GM18508 (cell line): ENCODE measurements around the gene UTF1.
"Not testable (repeated sequence)": the region's sequence is repeated elsewhere in the genome, so short reads cannot be mapped to it uniquely, and the experiment has no call there.

Experiments
- ATAC-seq: cut with Tn5 transposase; IDR thresholded peaks from one replicate; pipeline ENCODE4 v1.9.1; 2021; ENCODE audit warnings: moderate number of reproducible peaks; ENCODE audit not compliant: insufficient read depth, unreplicated experiment

Gene UTF1

DNA sequence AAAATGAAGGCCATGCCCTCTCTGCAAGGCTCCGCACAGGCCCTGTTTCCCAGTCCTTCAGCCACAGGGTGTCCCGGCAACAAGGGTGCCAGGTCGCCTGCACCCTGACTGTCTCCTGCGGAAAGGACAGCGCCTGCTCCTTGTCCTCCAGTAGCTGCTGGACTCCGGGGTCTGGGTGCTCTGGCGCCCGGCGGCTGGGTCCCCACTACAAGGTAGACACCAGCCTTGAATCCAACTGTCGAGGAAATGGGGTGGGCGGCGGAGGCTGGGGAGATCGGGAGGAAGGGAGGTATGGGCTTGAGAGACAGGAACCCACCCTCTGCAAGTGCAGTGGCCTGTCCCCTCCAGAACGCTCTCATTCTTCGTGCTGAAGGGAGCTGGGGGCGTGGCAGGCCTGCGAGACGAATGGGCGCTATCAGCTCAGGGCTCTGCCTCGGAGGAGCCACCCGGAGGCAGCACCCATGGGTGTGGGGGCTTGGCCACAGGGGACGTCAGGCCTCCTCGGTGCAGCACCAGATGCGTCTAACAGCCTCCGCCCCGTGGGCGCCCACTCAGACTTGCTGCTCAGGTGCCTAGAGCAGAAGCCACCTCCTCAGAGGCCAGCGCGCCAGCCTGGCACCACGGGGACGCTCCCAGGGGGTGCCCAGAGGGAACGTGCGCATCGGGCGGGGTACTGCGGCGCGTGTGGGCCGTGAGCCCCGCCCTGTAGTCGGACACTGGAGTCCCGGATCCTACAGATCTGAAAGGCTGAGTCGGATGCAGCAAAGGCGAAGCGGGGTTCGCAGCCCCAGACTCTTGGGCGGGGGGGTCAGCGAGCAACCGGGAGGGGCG is 31.1 kb downstream of the UTF1 start:
- no peak for ATAC-seq

DNA sequence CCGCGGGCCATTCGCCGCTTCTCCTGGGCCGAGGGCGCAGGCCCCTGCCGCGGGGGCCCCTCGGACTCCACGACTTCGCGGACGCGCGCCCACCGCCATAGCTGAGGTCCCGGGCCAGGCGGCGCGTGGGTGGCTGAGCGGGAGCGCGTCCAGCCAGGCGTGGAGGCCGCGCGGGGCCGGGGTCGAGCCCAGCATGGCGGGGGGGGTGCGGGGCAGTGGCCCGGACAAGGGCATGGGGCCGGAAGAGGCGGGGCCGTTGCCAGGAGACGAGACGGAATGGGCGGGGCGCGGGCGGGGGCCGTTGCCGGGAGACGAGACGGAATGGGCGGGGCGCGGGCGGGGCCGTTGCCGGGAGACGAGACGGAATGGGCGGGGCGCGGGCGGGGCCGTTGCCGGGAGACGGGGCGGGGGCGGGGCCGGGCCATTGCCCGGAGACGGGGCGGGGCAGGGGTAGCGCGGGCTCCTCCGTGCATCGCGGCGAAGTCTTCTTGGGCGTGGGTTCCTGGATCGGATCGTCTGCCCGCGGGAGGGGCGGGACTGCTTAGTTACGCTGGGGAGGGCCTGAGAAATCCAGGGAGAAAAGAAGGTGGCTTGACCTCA is 31.8 kb downstream of the UTF1 start:
- ATAC-seq = no peak

DNA sequence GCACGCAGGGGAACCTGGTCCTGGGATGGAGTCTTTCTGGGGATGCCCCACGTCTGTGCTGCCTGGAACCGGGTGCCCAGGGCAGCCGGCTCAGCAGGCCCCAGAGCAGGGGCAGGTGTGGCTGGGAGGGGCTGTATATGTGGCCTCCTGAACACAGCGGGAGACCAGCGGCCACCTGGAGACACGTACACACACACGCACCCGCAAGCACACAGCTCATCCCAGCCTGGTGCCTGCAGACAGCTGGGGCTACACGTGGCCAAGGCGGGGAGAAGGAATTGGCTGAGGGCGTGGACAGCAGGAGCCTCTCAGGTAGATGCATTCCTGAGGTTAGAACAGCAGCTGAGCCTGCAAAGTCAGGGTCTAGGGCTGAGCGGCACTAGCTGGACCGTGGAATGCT is 32.7 kb downstream of the UTF1 start:
- no peak for ATAC-seq

DNA sequence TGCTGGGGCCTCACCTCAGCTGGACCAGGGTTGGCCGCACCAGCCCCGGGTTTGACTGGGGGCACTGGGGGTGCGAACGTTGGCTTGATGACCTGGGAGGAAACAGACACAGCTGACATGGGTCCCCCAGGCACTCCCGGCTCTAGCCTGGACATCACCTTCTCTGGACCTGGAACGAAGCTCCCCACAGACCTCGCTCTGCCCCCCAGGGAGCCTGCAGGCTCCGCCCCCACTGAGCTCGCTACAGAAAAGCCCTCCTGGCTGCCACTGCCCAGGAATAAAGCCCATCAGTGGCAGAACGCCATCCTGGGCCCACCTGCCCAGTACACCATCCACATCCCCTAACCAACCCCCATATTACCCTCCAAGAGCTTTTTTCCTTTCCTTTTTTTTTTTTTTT is 33.7 kb downstream of the UTF1 start:
- no peak for ATAC-seq

GRCh38 chr10:133264461-133264860 is 34.4 kb downstream of the UTF1 start:
- no peak for ATAC-seq

GRCh38 chr10:133265052-133265451 is 35.0 kb downstream of the UTF1 start:
- not testable (repeated sequence) for ATAC-seq

DNA sequence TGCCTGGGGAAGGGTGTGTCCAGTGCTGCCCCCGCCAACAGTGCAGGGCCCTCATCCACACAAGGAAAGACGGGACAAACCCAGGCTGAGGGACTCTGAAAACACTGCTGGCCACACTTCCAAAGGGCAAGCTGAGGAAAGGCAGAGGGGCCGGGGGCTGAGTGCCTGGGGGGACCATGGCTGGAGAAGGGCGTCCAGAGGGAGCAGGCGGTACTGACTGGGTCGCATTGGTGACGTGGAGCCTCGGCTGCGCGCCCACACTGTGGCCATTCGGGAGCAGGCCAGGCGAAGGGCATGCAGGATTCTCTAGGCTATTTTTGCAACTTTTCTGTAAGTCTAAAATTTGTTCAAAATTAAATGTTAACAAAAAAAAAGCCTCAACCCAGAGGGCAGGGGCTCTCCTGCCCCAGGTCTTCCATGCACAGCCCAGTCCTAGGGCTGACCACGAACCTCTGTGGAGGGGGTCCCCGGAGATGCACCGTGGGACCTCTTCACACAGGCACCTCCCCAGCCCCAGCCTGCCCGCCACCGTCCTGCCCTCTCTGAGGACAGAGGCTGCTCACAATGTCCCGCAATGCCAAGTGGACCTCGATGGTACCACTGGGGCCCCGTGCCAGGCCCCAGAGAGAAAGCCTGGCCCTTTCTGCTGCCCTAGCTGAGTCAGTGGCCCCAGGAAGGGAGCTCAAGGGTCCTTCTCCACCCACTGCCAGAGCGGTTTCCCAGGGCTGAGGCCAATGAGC is 36.2 kb downstream of the UTF1 start:
- no peak for ATAC-seq

DNA sequence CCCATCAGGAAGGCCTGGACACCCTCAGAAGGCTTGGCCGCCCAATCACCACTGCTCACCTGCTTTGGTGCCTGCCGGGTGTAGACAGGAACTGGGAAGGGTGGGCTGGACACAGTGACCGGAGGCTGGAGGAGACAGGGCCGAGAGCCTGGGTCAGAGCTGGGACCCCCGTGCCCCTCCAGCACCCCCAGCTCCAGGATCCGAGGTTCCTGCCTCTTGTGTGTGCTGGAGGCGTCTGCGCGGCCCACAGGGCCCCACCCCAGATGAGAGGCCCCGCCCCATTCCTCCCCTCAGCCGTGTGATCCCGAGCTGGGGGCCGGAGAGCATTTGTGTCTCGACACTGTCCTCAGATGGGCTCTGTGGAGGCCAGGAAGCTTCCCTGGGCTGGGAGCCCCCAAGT is 37.3 kb downstream of the UTF1 start:
- ATAC-seq = no peak

GRCh38 chr10:133267829-133268228 is 37.8 kb downstream of the UTF1 start:
- ATAC-seq = no peak

DNA sequence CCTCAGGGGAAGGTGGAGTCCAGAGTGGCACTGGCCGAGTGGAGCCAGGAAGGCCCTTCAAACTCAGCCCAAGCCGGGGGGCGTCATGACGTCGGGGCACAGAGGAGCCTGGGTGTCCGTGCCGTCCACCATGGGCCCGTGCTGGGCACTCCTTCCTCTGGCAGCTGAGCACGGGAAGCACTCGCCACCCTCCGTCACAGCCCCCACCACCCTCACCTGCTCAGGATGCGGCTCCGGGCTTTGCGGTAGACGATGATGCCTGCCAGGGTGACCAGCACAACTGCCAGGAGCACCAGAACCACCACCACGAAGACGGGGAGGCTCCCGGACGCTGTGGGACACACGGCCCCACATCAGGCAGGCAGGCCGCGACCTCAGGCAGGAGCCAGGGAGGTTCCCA is 38.5 kb downstream of the UTF1 start:
- no peak for ATAC-seq

DNA sequence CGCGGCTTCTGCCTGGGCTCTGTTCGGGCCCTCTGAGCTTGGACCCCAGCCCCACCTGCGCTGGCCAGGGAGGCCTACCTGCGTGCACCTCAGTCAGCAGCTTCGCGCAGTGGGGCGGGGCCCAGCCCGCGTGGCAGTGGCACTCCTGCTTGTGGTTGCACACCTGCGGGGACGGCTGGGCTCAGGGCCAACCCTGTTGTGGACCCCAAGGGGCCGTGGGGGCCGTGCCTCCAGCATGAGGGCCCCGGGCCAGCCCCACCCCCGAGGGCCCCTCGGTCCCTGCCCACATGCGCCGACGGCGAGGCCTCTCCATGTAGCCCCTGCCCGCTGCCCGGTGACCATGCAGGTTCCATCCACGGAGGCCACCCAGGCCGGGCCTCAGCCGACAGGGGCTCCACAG is 39.4 kb downstream of the UTF1 start:
- no peak for ATAC-seq

- no peak for ATAC-seq
These were observed 40.2 kb downstream of the UTF1 start for GRCh38 chr10:133270204-133270603.

DNA sequence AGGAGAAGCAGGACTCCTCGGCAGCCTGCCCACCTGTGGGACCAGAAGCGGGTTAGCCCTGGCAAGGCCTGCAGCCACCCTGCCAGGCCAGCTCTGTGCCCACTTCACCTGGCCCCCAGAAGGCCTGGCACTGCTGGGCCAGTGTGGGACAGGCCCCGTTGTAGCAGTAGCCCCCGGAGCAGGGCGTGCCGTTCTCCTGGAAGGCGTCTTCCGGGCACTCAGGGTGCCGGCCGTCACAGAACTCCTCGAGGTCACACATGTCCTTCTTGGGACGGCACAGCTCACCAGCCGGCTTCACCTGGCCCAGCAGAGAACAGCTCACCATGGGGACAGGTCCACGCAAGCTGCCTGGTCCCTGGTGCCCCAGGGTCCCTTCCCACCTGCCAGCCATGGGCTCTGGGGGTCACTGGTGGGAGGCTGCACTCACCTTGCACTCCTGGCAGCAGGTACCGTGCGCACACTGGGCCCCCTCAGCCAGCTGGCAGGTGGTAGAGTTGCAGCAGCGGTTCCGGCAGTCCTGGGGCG is 40.8 kb downstream of the UTF1 start:
- no peak for ATAC-seq

GRCh38 chr10:133271521-133272300 is 41.7 kb downstream of the UTF1 start:
- ATAC-seq = no peak

- ATAC-seq = no peak
These were observed 42.4 kb downstream of the UTF1 start for GRCh38 chr10:133272301-133272963.

DNA sequence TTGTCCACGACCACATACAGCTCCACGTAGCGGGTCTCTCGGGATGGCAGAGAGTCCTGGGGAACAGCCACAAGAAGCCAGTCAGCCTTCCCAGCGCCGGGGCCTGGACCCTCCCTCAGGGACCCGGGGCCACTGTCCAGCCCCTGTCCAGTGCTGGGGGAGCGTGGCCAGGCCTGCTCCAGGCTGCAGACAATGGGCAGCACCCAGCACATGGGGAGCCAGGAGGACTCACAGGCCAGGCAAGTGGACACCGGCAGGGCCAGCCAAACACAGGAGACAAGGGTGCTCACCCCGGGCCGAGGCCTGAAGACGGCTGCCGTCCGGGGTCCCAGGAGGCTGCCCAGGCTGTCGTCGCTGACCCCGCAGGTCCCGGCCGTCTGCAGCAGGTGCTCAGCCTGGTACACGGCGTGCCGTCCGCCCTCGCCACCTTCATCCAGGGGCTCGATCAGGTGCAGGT is 43.0 kb downstream of the UTF1 start:
- no peak for ATAC-seq

GRCh38 chr10:133273534-133274143 is 43.6 kb downstream of the UTF1 start:
- no peak for ATAC-seq

DNA sequence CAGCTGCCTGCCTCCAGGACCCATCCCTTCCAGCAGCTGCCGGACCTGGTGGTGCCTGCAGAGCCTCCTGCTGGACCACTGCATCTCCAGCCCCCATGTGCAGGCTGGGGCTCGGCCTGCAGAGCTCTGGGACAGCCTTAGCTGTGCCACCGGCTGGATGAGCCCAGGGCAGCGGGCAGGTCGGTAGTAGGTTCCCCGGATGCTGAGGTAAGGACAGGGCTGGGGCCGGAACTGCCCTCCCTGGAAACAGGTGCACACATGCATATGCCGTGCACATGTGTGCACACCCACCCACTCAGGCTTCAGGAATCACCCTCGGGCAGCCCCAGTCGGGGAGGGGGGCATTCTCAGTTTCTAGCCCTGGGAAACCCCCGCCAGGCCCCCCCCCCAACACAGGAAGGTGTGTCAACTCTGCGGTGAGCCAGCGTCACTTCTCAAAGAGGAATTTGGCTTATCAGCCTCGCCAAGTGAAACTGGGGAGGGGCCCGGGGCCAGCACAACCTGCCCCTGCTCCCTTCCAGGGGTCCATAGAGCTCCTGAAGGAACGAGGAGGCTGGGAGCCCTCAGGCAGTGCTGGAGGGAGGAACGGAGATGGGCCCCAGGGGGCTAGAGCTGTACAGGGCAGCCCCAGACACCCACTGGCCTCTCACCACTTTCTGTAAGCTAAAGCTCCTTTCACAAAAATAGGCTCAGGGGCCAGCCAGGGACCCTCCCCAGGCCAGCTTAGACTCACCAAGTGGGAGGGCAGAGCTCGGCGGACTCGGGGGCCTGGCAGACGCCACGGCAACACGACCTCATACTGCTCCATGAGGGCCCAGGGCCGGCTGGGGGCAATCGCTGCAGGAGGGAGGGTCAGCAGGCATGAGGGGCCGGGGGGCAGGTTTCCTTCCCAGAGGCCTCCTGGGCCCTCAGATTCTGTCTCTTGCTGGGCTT is 45.0 kb downstream of the UTF1 start:
- ATAC-seq = peak; percentile 37
